HL-60/S4 treated with retinoic acid at 250 ng/mL for 4 days and 3 days (cell line): Measurements from ENCODE around the gene NDFIP1.

Experiments
- in situ Hi-C: fragments of 300-500 bp; cut with MboI; formaldehyde crosslinking; loops from 2 replicates; pipeline ENCODE4 v1.7.0; 2022; ENCODE audit warnings: low sequenced_read_pairs

The NDFIP1 gene

GRCh38 chr5:142091012-142091411 lies 17.6 kb upstream of the NDFIP1 start:
- in situ Hi-C loops, result no loop called here

- in situ Hi-C loops, result no loop called here
Measured at GRCh38 chr5:142091922-142092321, 16.7 kb upstream of the NDFIP1 start.

- in situ Hi-C loops, result no loop called here
Measured at GRCh38 chr5:142095035-142095434, 13.5 kb upstream of the NDFIP1 start.

GRCh38 chr5:142095651-142096330 lies 12.8 kb upstream of the NDFIP1 start:
- in situ Hi-C loops, result no loop called here

- in situ Hi-C loops, result no loop called here
Measured at GRCh38 chr5:142096382-142096781, 12.2 kb upstream of the NDFIP1 start.

- in situ Hi-C loops, result no loop called here
Measured at GRCh38 chr5:142097681-142098080, 10.9 kb upstream of the NDFIP1 start.

GRCh38 chr5:142098275-142098674 lies 10.3 kb upstream of the NDFIP1 start:
- in situ Hi-C loops, result no loop called here

GRCh38 chr5:142098931-142099330 lies 9.6 kb upstream of the NDFIP1 start:
- in situ Hi-C loops, result no loop called here

GRCh38 chr5:142100307-142100706 lies 8.3 kb upstream of the NDFIP1 start:
- in situ Hi-C loops, result no loop called here

GRCh38 chr5:142102980-142103740 lies 5.4 kb upstream of the NDFIP1 start:
- in situ Hi-C loops, result no loop called here

GRCh38 chr5:142104491-142104890 lies 4.1 kb upstream of the NDFIP1 start:
- in situ Hi-C loops, result no loop called here

GRCh38 chr5:142106061-142106460 lies 2.5 kb upstream of the NDFIP1 start:
- in situ Hi-C loops, result no loop called here

- in situ Hi-C loops, result no loop called here
Measured at GRCh38 chr5:142107036-142107735, 1.4 kb upstream of the NDFIP1 start.

GRCh38 chr5:142107736-142108431 lies 695 bp upstream of the NDFIP1 start:
- in situ Hi-C loops, result no loop called here

- in situ Hi-C loops, result no loop called here
Measured at GRCh38 chr5:142109331-142110045, 909 bp downstream of the NDFIP1 start.

GRCh38 chr5:142110046-142110531 lies 1.5 kb downstream of the NDFIP1 start:
- in situ Hi-C loops, result no loop called here

- in situ Hi-C loops, result no loop called here
Measured at GRCh38 chr5:142110988-142111687, 2.6 kb downstream of the NDFIP1 start.

GRCh38 chr5:142114687-142115086 lies 6.1 kb downstream of the NDFIP1 start:
- in situ Hi-C loops, result no loop called here

- in situ Hi-C loops, result no loop called here
Measured at GRCh38 chr5:142115937-142116614, 7.5 kb downstream of the NDFIP1 start.
